HEK293 (cell line): Measurements from ENCODE around the gene ZNF865.
A peak's percentile ranks its signal among the peaks of the same experiment; 100 is the strongest.

ENCODE experiments used
- BCL11A ChIP-seq: fragments of 450-650 bp; formaldehyde crosslinking; IDR thresholded peaks from 2 replicates; pipeline ENCODE4 v1.5.1; 2016; ENCODE audit warnings: low read depth, missing biosample characterization, missing genetic modification characterization
- OVOL3 ChIP-seq: fragments of 450-650 bp; formaldehyde crosslinking; IDR thresholded peaks from 2 replicates; pipeline ENCODE4 v1.5.1; 2016; ENCODE audit warnings: missing biosample characterization, missing genetic modification characterization
- PATZ1 ChIP-seq: fragments of 450-650 bp; formaldehyde crosslinking; IDR thresholded peaks from 2 replicates; pipeline ENCODE4 v1.5.1; 2016; ENCODE audit warnings: missing biosample characterization, missing genetic modification characterization
- PRDM10 ChIP-seq: fragments of 450-650 bp; formaldehyde crosslinking; IDR thresholded peaks from 2 replicates; pipeline ENCODE4 v1.5.1; 2016; ENCODE audit warnings: missing biosample characterization, missing genetic modification characterization
- PRDM2 ChIP-seq: fragments of 450-650 bp; formaldehyde crosslinking; IDR thresholded peaks from 2 replicates; pipeline ENCODE4 v1.5.1; 2016; ENCODE audit warnings: missing biosample characterization, missing genetic modification characterization, borderline replicate concordance
- REST ChIP-seq: fragments of 450-650 bp; formaldehyde crosslinking; IDR thresholded peaks from 2 replicates; pipeline ENCODE4 v1.5.1; 2016; ENCODE audit warnings: missing biosample characterization, missing genetic modification characterization
- SALL2 ChIP-seq: fragments of 450-650 bp; formaldehyde crosslinking; IDR thresholded peaks from 2 replicates; pipeline ENCODE4 v1.5.0; 2017; ENCODE audit warnings: missing biosample characterization, mild to moderate bottlenecking, missing genetic modification characterization, borderline replicate concordance
- SP3 ChIP-seq: fragments of 450-650 bp; formaldehyde crosslinking; IDR thresholded peaks from 2 replicates; pipeline ENCODE4 v1.5.1; 2016; ENCODE audit warnings: missing biosample characterization, missing genetic modification characterization
- ZFP37 ChIP-seq: fragments of 450-650 bp; formaldehyde crosslinking; IDR thresholded peaks from 2 replicates; pipeline ENCODE4 v1.5.1; 2016; ENCODE audit warnings: missing biosample characterization, missing genetic modification characterization
- ZNF140 ChIP-seq: fragments of 450-650 bp; formaldehyde crosslinking; IDR thresholded peaks from 2 replicates; pipeline ENCODE4 v1.5.1; 2016; ENCODE audit warnings: missing biosample characterization, missing genetic modification characterization
- ZNF266 ChIP-seq: fragments of 450-650 bp; formaldehyde crosslinking; IDR thresholded peaks from 2 replicates; pipeline ENCODE4 v1.5.1; 2016; ENCODE audit warnings: missing biosample characterization, missing genetic modification characterization, low read depth
- ZNF274 ChIP-seq, 2 experiments: fragments of 200-500 bp in 1 of 2; fragments of 450-650 bp in 1 of 2; sonication (Bioruptor generic) in 1 of 2; formaldehyde crosslinking in 1 of 2; IDR thresholded peaks; 2 replicates each; pipeline versions ENCODE4 v1.5.1 to v1.6.1; 2014 to 2016; ENCODE audit warnings: borderline replicate concordance in 1 of 2, inconsistent platforms in 1 of 2, low read length in 1 of 2, missing biosample characterization in 1 of 2, missing genetic modification characterization in 1 of 2
- ZNF302 ChIP-seq: fragments of 450-650 bp; formaldehyde crosslinking; IDR thresholded peaks from 2 replicates; pipeline ENCODE4 v1.5.1; 2016; ENCODE audit warnings: missing biosample characterization, missing genetic modification characterization, low read depth
- ZNF394 ChIP-seq: fragments of 450-650 bp; formaldehyde crosslinking; IDR thresholded peaks from 2 replicates; pipeline ENCODE4 v1.5.1; 2016; ENCODE audit warnings: missing biosample characterization, missing genetic modification characterization, mild to moderate bottlenecking, moderate library complexity, borderline replicate concordance
- ZNF423 ChIP-seq: fragments of 450-650 bp; formaldehyde crosslinking; IDR thresholded peaks from 2 replicates; pipeline ENCODE4 v1.5.1; 2016; ENCODE audit warnings: missing biosample characterization, missing genetic modification characterization
- ZNF426 ChIP-seq: fragments of 450-650 bp; formaldehyde crosslinking; IDR thresholded peaks from 2 replicates; pipeline ENCODE4 v1.5.1; 2017; ENCODE audit warnings: missing biosample characterization, missing genetic modification characterization, mild to moderate bottlenecking, inconsistent platforms, moderate library complexity
- ZNF560 ChIP-seq: fragments of 450-650 bp; formaldehyde crosslinking; IDR thresholded peaks from 2 replicates; pipeline ENCODE4 v1.5.1; 2017; ENCODE audit warnings: missing biosample characterization, missing genetic modification characterization, borderline replicate concordance
- ZNF596 ChIP-seq: fragments of 450-650 bp; IDR thresholded peaks from 2 replicates; pipeline ENCODE4 v1.5.0; 2018; ENCODE audit warnings: missing biosample characterization, mild to moderate bottlenecking, missing genetic modification characterization, moderate library complexity
- ZNF639 ChIP-seq: fragments of 450-650 bp; formaldehyde crosslinking; IDR thresholded peaks from 2 replicates; pipeline ENCODE4 v1.5.1; 2016; ENCODE audit warnings: missing biosample characterization, missing genetic modification characterization
- ZNF658 ChIP-seq: fragments of 450-650 bp; formaldehyde crosslinking; IDR thresholded peaks from 2 replicates; pipeline ENCODE4; 2016; ENCODE audit warnings: missing biosample characterization, missing genetic modification characterization
- ZNF837 ChIP-seq: fragments of 450-650 bp; formaldehyde crosslinking; IDR thresholded peaks from 2 replicates; pipeline ENCODE4 v1.5.1; 2016; ENCODE audit warnings: missing biosample characterization, missing genetic modification characterization

Gene ZNF865

GRCh38 chr19:55641426-55642152, 36.1 kb downstream of the ZNF865 start (continued):
- no peak for TF ChIP-seq PRDM2
- no peak for TF ChIP-seq BCL11A (tag by site-specific recombination)
- TF ChIP-seq SP3 (tag by site-specific recombination) = no peak; the same call in 1 of the 2 replicates
- peak; percentile 52; the same call in 1 of the 2 replicates for TF ChIP-seq PRDM10 (tag by site-specific recombination)
- TF ChIP-seq ZNF266 (tag by site-specific recombination) = no peak
- no peak for TF ChIP-seq ZNF426 (tag by site-specific recombination)
- TF ChIP-seq PATZ1 (tag by site-specific recombination) = peak; percentile 88; the same call in 1 of the 2 replicates
- no peak for TF ChIP-seq ZNF658 (tag by site-specific recombination)
- TF ChIP-seq ZNF140 (tag by site-specific recombination) = no peak
- no peak for TF ChIP-seq ZNF837 (tag by site-specific recombination)
- no peak for TF ChIP-seq ZNF639 (tag by site-specific recombination)
- no peak for TF ChIP-seq ZNF423 (tag by site-specific recombination)
- TF ChIP-seq ZNF302 = no peak
- TF ChIP-seq SALL2 = no peak
- no peak for TF ChIP-seq ZNF596 (tag by site-specific recombination)
- TF ChIP-seq REST (tag by site-specific recombination) = no peak
- no peak for TF ChIP-seq ZNF560 (tag by site-specific recombination)
- peak; percentile 46; the same call in 1 of the 2 replicates for TF ChIP-seq OVOL3 (tag by site-specific recombination)
- no peak for TF ChIP-seq ZNF274 (IDR thresholded peaks at IDR 0.05; ENCODE audit: low read length)
- TF ChIP-seq ZNF274 (tag by site-specific recombination; IDR thresholded peaks at IDR 0.05; ENCODE audit: borderline replicate concordance) = no peak
- TF ChIP-seq ZNF394 (tag by site-specific recombination) = no peak; the same call in 1 of the 2 replicates
- no peak; the same call in 1 of the 2 replicates for TF ChIP-seq ZFP37 (tag by site-specific recombination)
